Measurements from ENCODE around the gene SF3B5.

DNA sequence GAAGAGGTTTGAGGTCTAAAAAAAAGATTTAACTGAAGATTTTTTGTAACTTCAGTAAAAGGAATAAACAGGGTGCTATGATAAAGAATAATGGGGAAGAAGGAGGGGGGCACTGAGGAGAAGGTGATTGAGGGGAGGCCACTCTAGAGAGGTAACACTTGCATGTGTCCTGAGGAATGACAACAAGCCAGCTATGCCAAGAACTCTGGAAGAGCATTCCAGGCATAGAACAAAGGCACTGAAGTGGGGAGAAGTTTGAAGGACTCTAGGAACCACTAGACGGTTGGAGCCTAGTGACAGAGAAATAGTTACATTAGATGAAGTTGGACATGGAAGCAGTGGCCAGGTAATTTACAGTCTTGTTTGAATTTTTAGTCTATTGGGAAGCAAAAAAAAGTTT, 10.8 kb upstream of the SF3B5 start:
- TF ChIP-seq, protein P1, sequence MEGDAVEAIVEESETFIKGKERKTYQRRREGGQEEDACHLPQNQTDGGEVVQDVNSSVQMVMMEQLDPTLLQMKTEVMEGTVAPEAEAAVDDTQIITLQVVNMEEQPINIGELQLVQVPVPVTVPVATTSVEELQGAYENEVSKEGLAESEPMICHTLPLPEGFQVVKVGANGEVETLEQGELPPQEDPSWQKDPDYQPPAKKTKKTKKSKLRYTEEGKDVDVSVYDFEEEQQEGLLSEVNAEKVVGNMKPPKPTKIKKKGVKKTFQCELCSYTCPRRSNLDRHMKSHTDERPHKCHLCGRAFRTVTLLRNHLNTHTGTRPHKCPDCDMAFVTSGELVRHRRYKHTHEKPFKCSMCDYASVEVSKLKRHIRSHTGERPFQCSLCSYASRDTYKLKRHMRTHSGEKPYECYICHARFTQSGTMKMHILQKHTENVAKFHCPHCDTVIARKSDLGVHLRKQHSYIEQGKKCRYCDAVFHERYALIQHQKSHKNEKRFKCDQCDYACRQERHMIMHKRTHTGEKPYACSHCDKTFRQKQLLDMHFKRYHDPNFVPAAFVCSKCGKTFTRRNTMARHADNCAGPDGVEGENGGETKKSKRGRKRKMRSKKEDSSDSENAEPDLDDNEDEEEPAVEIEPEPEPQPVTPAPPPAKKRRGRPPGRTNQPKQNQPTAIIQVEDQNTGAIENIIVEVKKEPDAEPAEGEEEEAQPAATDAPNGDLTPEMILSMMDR (conservative IDR thresholded peaks at IDR 0.05) = no peak
- TF ChIP-seq ZFX (IDR thresholded peaks at IDR 0.05) = no peak
